NT2/D1 (cell line): ENCODE measurements around the gene HTR7.

ENCODE experiments used
- SUZ12 ChIP-seq: IDR thresholded peaks from 2 replicates; pipeline ENCODE4 v1.6.1; 2011; ENCODE audit not compliant: insufficient read length, insufficient read depth; ENCODE audit errors: extremely low read depth
- ZNF274 ChIP-seq: IDR thresholded peaks from 2 replicates; pipeline ENCODE4 v1.6.1; 2011; ENCODE audit warnings: mild to moderate bottlenecking, low read depth, low read length

- TF ChIP-seq ZNF274 (no peak), SUZ12 (no peak)
These were observed 58.7 kb downstream of the HTR7 start for GRCh38 chr10:90799172-90799571.
